HEK293T (cell line): Measurements from ENCODE around the gene SLC35D2.

Experiments used
- BHLHE40 ChIP-seq: fragments of 450-650 bp; IDR thresholded peaks from 2 replicates; pipeline ENCODE4 v1.6.1; 2016; ENCODE audit warnings: mild to moderate bottlenecking, moderate library complexity, borderline replicate concordance
- ELF4 ChIP-seq: fragments of 450-650 bp; IDR thresholded peaks from 2 replicates; pipeline ENCODE4 v1.6.1; 2017; ENCODE audit warnings: antibody characterized with exemption
- FOXM1 ChIP-seq: fragments of 450-650 bp; IDR thresholded peaks from 2 replicates; pipeline ENCODE4 v1.6.1; 2017; ENCODE audit warnings: mild to moderate bottlenecking, borderline replicate concordance
- HDGF ChIP-seq: fragments of 450-650 bp; IDR thresholded peaks from 2 replicates; pipeline ENCODE4 v1.6.1; 2017; ENCODE audit warnings: antibody characterized with exemption, borderline replicate concordance
- L3MBTL2 ChIP-seq: fragments of 450-650 bp; conservative IDR thresholded peaks from 2 replicates; pipeline ENCODE4 v1.6.1; 2016; ENCODE audit warnings: mild to moderate bottlenecking
- NFRKB ChIP-seq: fragments of 450-650 bp; IDR thresholded peaks from 2 replicates; pipeline ENCODE4 v1.6.1; 2016; ENCODE audit warnings: mild to moderate bottlenecking, moderate library complexity
- SP1 ChIP-seq: fragments of 450-650 bp; IDR thresholded peaks from 2 replicates; pipeline ENCODE4 v1.6.1; 2017
- SUZ12 ChIP-seq: fragments of 450-650 bp; IDR thresholded peaks from 2 replicates; pipeline ENCODE4 v1.6.1; 2016; ENCODE audit warnings: mild to moderate bottlenecking
- TARDBP ChIP-seq: fragments of 450-650 bp; IDR thresholded peaks from 2 replicates; pipeline ENCODE4 v1.6.1; 2016
- ZNF384 ChIP-seq: fragments of 450-650 bp; IDR thresholded peaks from 2 replicates; pipeline ENCODE4 v1.6.1; 2016

- TF ChIP-seq FOXM1 (no peak), ZNF384 (no peak), BHLHE40 (no peak), HDGF (no peak), SP1 (no peak), ELF4 (no peak), TARDBP (no peak), SUZ12 (no peak), L3MBTL2 (no peak), NFRKB (no peak)
These were observed 7.7 kb upstream of the SLC35D2 start for GRCh38 chr9:96391021-96391765.
